Sigmoid colon (tissue), 7 donors: Measurements from ENCODE around the gene GRM4. TPM values are rescaled to one million over a fixed set of nuclear protein-coding genes. Genes with fewer than 3 reads are reported as not detected.

Experiments used
- DNase-seq: peaks from one replicate; pipeline ENCODE4 v3.0.0-alpha.2; 2019
- H3K27ac ChIP-seq, 4 donors: fragments of 200-600 bp; sonication (generic); one replicate each; pipeline ENCODE4 v1.5.1; 2016 to 2019; ENCODE audit warnings: mild to moderate bottlenecking in 1 of 4
- H3K27me3 ChIP-seq, 3 donors: fragments of 200-600 bp; sonication (generic); one replicate each; pipeline ENCODE4 v1.5.1; 2019; ENCODE audit warnings: mild to moderate bottlenecking in 1 of 3
- H3K36me3 ChIP-seq, 4 donors: fragments of 200-600 bp; sonication (generic); one replicate each; pipeline ENCODE4 v1.5.1; 2016 to 2019
- H3K4me1 ChIP-seq, 4 donors: fragments of 200-600 bp; sonication (generic); one replicate each; pipeline ENCODE4 v1.5.1; 2017 to 2019
- H3K4me3 ChIP-seq, 4 donors: fragments of 200-600 bp; sonication (generic); one replicate each; pipeline ENCODE4 v1.5.1; 2017 to 2019; ENCODE audit warnings: mild to moderate bottlenecking in 2 of 4, moderate library complexity in 1 of 4
- H3K9me3 ChIP-seq, 4 donors: fragments of 200-600 bp in 3 of 4; sonication (generic) in 3 of 4; one replicate each; pipeline versions ENCODE4 v1.5.1 to v1.6.1; 2013 to 2019
- CTCF ChIP-seq, 4 experiments: fragments of 450-650 bp in 3 of 4; fragments of 200-600 bp in 1 of 4; IDR thresholded peaks; one replicate each; pipeline ENCODE4 v1.5.1; 2016 to 2019; ENCODE audit warnings: antibody characterized with exemption in 4 of 4, mild to moderate bottlenecking in 3 of 4, moderate library complexity in 2 of 4
- EP300 ChIP-seq, 4 donors: sonication (generic); formaldehyde crosslinking; IDR thresholded peaks; one replicate each; pipeline ENCODE4 v1.6.1; 2017; ENCODE audit warnings: antibody characterized with exemption in 4 of 4
- POLR2A ChIP-seq, 2 donors: fragments of 450-650 bp; IDR thresholded peaks; one replicate each; pipeline ENCODE4 v1.6.1; 2016; ENCODE audit warnings: antibody characterized with exemption in 2 of 2, mild to moderate bottlenecking in 2 of 2, moderate library complexity in 2 of 2
- POLR2AphosphoS5 ChIP-seq, 4 donors: sonication (generic); formaldehyde crosslinking; IDR thresholded peaks; one replicate each; pipeline ENCODE4 v1.6.1; 2017; ENCODE audit warnings: antibody characterized with exemption in 4 of 4
- WGBS, 2 donors: extraction: QIAGEN DNeasy Blood & Tissue Kit; methylation state at CpG; one replicate each; pipeline ENCODE4 v1.1.7; 2013; 5-methylcytosine and 5-hydroxymethylcytosine counted together
- intact Hi-C: fragments of 100-400 bp; cut with DNase I; formaldehyde crosslinking; loops from one replicate; pipeline ENCODE4 v1.15.1; 2023
- polyA plus RNA-seq, 3 donors: library from polyadenylated mRNA; stranded (reverse); fragments of 200-250 nt; gene quantifications; one replicate each; pipeline ENCODE4 v1.2.3, GENCODE V29; 2013
- total RNA-seq, 4 donors: library from RNA; depleted of rRNA; stranded (reverse); fragments of >200 nt; gene quantifications; one replicate each; pipeline ENCODE4 v1.1.0, GENCODE V29; 2016
- donor health status: healthy with polysubstance abuse.
- donor health status: Bipolar disorder and iron deficiency.
- donor health status: healthy.

The GRM4 gene
- total and polyA plus RNA-seq, 7 donors: 0.07 to 0.14 TPM; not detected in 5

DNA sequence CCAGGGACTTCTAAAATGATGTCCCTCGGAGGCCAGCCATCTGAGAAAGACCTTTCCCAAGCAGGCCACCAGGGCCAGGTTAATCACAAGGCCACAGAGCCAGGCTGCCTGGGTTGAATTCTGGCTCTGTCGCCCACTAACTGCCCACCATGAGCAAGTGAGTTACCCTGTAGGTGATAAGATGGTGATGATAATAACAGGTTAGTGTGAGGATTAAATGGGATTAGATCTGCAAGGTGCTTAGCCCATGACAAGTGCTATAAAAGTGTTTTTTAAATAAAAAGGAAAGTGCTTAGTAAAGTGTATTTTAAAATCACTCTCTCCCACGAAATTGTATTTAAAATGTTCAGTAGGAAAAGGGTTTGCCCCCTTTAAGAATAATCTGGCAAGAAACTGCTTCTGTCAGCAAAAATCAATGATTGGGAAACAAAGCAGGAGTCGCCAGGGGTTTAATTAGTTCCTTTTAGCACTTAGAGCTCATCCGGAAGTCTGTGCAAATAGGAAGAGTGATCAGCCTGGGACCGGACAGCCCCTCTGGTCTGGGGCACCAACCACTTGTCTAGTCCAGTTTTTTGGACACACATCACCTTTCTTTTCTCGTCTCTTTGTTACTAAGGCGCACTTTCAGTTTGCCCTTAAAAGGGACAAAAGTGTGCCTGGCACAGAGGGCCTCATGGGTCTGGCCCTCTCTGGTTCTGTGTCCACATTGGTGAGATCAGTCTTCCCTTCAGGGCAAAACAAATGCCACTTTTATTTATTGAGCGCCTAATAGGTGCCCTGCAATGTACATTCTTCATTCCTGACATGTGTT, 150.4 kb downstream of the GRM4 start:
- 37 to 60% methylated on average over 9 of the region's 9 CpGs for WGBS, 2 donors
- no peak for TF ChIP-seq POLR2A (IDR thresholded peaks at IDR 0.05)
- no peak for TF ChIP-seq POLR2AphosphoS5 (IDR thresholded peaks at IDR 0.05)
- Histone ChIP-seq H3K4me1 (no peaks in the 10 kb centered on the region), H3K4me3 (no peak overlapping the region), H3K36me3 (no peaks in the 10 kb centered on the region), H3K27me3 (peaks cover 0 to 4% (median 0%) of the 10 kb centered on the region in 3 donors), H3K9me3 (peaks cover 0 to 4% (median 0%) of the 10 kb centered on the region in 4 donors), H3K27ac (no peak overlapping the region)
- intact Hi-C loops: no loop called here
- no peak for DNase-seq

GRCh38 chr6:33994472-33995308, 151.2 kb downstream of the GRM4 start:
- H3K27me3 ChIP-seq: no peaks in the 10 kb centered on the region

DNA sequence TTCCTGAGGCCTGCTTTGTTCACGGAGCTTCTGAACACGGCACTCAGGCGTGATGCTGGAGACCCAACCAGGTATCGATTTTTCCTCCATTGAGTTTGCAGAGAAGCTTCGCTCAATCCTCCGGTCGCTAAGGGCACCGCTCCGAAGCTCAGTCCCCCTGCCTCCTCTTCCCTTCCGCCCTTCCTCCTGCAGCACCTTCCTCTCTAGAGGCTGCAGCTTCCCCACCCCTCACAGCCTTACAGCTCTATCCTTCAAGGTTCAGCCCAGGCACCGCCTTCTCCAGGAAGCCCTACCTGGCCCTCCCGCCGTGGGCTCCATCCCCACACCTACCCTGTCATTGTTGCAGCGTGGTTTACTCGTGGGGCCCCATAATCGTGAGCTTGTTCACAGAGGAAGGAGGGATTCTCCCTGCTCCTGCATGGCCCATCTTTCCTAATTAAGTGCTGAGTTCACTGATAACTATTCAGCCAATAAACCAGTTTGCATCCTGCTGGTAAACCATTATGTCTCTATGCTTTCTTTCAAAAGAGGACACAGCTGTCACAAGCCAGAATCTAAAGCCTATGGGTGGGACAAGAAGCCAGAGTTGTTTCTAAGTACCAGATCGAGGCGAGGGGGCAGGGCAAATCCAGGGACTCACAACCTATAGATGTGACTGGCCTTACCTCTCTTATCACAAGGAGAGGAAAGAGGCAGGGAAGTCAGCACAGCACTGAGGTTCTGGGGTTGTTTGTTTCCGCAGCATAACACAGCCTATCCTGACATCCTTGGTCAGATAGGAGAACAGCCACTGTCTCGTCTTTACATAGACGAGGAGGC, 152.0 kb downstream of the GRM4 start:
- peaks cover 0 to 4% (median 0%) of the 10 kb centered on the region in 4 donors for H3K9me3 ChIP-seq
- TF ChIP-seq POLR2AphosphoS5 (IDR thresholded peaks at IDR 0.05) (no peak), POLR2A (IDR thresholded peaks at IDR 0.05) (no peak), EP300 (IDR thresholded peaks at IDR 0.05) (no peak), CTCF (IDR thresholded peaks at IDR 0.05) (no peak)
- intact Hi-C loops: no loop called here
- no peak overlapping the region for H3K27ac ChIP-seq
- no peaks in the 10 kb centered on the region for H3K4me1 ChIP-seq
- 71 to 82% methylated on average over 21 of the region's 21 CpGs for WGBS, 2 donors
- H3K4me3 ChIP-seq: no peak overlapping the region
- H3K27me3 ChIP-seq: no peaks in the 10 kb centered on the region
- H3K36me3 ChIP-seq: no peaks in the 10 kb centered on the region
- no peak for DNase-seq

More at GRCh38 chr6:33994472-33995308, 151.2 kb downstream of the GRM4 start:
- Histone ChIP-seq H3K27ac (no peak overlapping the region), H3K4me3 (no peak overlapping the region), H3K4me1 (no peaks in the 10 kb centered on the region), H3K9me3 (peaks cover 0 to 4% (median 0%) of the 10 kb centered on the region in 4 donors), H3K36me3 (no peaks in the 10 kb centered on the region)
- 60 to 80% methylated on average over 12 of the region's 12 CpGs for WGBS, 2 donors
- intact Hi-C loops: no loop called here
- TF ChIP-seq POLR2A (IDR thresholded peaks at IDR 0.05) (no peak), POLR2AphosphoS5 (IDR thresholded peaks at IDR 0.05) (no peak), CTCF (IDR thresholded peaks at IDR 0.05) (no peak), EP300 (IDR thresholded peaks at IDR 0.05) (no peak)
- DNase-seq: no peak

DNA sequence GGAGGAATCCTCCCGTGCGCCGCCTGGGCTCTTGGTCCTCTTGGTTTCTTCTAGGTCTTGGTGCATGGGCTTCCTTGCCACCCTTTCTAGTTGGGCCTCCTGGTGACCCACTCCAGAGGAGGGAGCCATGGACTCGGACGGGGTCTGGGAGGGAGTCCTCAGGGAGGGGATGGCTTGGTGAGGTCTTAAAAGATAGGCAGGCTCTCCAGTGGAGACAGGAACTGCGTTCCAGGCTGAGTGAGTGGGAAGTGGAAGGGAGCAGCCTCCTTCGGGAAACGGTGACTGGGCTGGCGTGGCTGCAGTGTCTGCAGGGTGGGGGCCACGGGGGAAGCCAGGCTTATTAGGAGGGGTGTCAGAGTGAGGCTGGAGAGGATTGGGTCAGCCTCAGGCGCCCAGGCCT, 152.8 kb downstream of the GRM4 start:
- intact Hi-C loops: no loop called here
- H3K4me3 ChIP-seq: no peak overlapping the region
- TF ChIP-seq POLR2A (IDR thresholded peaks at IDR 0.05) (no peak), POLR2AphosphoS5 (IDR thresholded peaks at IDR 0.05) (no peak), CTCF (IDR thresholded peaks at IDR 0.05) (no peak)
- H3K4me1 ChIP-seq: no peaks in the 10 kb centered on the region
- DNase-seq: no peak
- no peaks in the 10 kb centered on the region for H3K27me3 ChIP-seq
- H3K9me3 ChIP-seq: peaks cover 0 to 4% (median 0%) of the 10 kb centered on the region in 4 donors
- no peaks in the 10 kb centered on the region for H3K36me3 ChIP-seq
- 76 to 82% methylated on average over 11 of the region's 11 CpGs for WGBS, 2 donors
- no peak overlapping the region for H3K27ac ChIP-seq
